GM13977 (cell line): ENCODE data around the gene GSTA5.
A peak's percentile ranks its signal among the peaks of the same experiment; 100 is the strongest.
"Not testable (repeated sequence)": the region's sequence is repeated elsewhere in the genome, so short reads cannot be mapped to it uniquely, and the experiment has no call there.

ENCODE experiments used
- DNase-seq: peaks from one replicate; pipeline ENCODE4 v3.0.0; 2012; ENCODE audit warnings: low spot score
- CTCF ChIP-seq: IDR thresholded peaks from 2 replicates; pipeline ENCODE4 v1.5.1; 2012; ENCODE audit warnings: mild to moderate bottlenecking, control low read depth; ENCODE audit not compliant: insufficient read depth; ENCODE audit errors: extremely low read depth, missing control alignments
- in situ Hi-C: fragments of 300-500 bp; cut with MboI; formaldehyde crosslinking; loops from one replicate; pipeline ENCODE4 v1.12.0; 2022; ENCODE audit warnings: low sequenced_read_pairs, low pct_unique_long_range_greater_than_20kb, mixed read lengths, inconsistent platforms; ENCODE audit not compliant: unreplicated experiment

The GSTA5 gene

DNA sequence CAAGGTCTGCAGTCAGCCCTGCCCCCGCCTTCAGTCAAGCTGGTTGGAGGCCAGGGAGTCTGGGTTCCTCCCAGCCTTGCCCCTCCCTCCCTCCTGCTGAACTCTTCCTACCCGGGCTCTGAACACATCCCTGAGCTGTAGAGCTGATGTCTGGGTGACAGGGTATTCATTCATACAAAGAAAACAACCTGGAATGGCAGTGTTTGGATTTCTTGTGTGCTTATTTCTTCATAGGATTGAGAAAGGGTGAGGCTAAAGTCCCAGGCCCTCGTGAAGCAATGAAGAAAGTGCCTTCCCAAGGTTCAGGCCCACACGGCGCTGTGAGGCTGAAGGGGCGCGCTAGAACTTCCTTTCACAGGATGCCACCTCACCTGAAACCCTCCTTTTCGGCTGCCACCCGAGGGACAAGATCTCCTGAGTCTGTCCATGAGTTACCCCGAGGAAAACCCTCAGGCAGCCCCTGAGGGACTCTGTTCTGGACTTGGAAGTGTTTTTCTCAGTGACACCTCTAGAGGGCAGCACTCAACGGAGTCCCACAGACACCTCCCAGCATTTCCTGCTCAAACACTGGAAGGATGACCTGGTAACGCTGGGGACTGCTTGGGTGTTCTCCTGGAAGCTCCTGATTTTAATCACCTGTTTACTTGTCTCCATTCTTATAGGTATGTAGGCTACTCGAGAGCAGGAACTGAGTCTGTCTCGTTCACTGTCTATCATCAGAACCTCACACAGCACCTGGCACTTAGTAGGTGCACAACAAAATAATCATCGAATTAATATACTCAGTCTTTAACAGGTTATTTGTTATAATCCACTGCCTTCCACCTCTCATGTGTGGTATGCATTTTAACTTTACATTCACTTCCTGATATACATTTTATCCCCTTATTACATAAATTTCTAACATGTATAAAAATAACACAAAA, 25.2 kb downstream of the GSTA5 start:
- in situ Hi-C loops, result no loop called here
- peak; percentile 59 for TF ChIP-seq CTCF
- peak; percentile 56 for DNase-seq

DNA sequence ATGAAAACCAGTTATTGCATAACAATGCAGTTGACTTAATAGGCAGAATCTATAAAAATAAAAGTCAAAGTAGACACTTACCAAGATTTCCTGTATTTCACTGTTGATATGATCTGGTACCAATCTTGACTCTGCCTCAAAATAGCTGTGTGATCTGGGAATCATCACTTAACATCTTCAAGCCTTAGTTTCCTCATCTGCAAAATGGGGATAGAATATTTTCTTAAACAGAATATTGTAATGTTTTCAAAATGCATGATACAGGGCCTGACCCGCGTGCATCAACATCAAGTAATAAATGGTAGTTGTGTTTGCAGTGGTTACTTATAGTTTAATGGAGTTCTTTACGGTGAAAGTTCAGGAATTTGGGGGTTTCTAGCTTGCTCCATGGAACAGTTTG, 26.1 kb downstream of the GSTA5 start:
- DNase-seq, in situ Hi-C loops: not testable (repeated sequence)

DNA sequence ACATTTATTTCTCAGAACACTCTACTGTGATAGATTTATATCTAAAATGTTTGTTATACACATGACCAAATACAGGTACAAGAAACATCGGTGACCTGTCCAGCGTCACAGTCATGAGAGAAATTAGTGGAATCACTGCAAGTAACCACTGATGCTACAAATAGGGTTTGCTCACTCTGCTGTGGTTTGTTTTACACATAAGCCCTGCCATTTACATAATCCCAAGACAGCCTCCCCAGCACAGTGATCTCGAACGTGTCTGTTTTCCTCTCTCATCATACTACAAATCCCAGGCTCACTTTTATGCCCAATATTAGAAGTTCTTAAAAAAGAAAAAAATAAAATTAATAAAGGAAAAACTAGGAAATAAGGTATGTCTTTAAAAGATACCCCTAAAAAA, 30.8 kb downstream of the GSTA5 start:
- in situ Hi-C loops, DNase-seq: not testable (repeated sequence)

- in situ Hi-C loops, result no loop called here
- TF ChIP-seq CTCF, result no peak
- no peak for DNase-seq
These were observed 32.0 kb downstream of the GSTA5 start for GRCh38 chr6:52808660-52809059.

DNA sequence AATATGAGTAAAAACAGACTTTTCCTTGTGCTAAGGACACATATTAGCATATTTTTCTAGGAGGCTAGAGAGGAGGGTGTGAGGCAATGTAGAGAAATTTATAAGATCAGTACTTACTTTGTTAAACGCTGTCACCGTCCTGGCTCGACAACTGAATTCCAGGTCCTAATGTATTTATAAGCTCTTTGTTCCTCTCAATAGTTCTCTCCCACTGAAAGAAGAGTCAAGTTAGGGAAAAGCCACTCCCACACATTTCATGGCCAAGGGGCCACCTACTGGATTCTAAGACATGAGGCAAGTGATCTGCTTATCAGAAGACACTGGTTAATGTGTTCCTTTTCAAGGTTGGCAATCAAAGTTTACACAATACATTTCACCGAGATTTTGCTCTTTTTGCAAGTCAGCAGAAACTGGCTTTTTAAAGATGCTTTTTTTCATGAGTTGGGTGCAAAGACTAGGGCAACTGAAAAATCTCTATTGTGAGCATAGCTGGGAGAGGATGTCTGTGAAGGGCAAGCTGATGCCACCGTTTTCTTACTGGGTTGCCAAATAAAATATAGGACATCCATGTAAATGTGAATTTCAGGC, 36.9 kb downstream of the GSTA5 start, which contains the start of gene GSTA1:
Gene GSTA1, minus strand, starts transcription at position 149 of the 588 bp plus-strand sequence. CDS start 4,549 bp downstream, outside the sequence.
- in situ Hi-C loops, result not testable (repeated sequence)

DNA sequence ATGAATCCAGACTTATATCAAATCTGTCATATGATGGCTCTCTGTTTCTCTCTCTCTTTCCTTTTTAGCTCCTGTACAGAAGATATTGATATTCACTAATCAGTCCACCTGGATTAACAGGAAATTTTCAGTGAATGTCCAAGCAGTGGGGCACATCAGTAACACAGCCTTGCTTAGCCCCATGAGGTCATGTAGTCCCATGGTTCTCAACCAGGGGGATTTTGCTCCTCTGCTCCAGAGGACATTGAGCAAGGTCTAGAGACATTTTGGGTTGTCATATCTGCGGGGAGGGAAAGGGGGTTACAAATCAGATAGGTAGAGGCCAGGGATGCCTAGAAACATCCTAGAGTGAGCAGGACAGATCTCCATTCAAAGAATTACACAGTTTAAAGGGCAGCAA, 37.8 kb downstream of the GSTA5 start:
- no peak for TF ChIP-seq CTCF
- in situ Hi-C loops, result no loop called here
- no peak for DNase-seq

More for the DNA sequence above, 36.9 kb downstream of the GSTA5 start, which contains the start of gene GSTA1:
- not testable (repeated sequence) for DNase-seq

DNA sequence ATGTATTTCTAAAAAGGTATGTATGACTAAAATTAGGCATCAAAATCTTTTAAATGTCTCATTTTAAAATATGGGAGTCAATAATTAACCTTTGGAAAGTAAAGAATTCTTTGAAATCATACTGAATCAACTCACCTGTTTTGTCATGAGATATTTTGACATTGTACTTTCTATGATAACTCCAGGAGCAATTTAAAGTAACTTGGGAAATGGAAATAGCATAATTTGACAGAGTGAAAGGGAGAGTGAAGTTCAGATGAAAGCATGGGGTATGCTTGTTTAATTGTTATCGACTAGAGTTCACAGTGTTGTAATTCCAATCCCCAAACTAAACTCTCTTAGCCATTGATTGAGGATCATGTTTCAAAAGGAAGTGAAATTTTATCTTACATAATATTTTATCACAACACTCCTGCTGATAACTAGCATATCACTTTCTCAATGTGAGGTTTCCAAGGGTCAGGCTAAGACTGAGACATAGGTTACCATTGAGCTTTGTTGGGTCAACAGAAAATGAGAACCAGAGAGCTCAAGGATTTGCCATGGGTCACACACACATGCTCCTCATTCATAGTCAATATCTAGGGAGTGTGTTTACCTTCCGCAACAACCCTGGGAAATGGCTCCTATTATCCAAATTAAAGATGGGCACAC, 39.3 kb downstream of the GSTA5 start:
- no peak for TF ChIP-seq CTCF
- in situ Hi-C loops, result no loop called here
- no peak for DNase-seq

GRCh38 chr6:52799272-52799671, 41.3 kb downstream of the GSTA5 start:
- DNase-seq, in situ Hi-C loops: not testable (repeated sequence)

- DNase-seq, in situ Hi-C loops: not testable (repeated sequence)
These were observed 46.2 kb downstream of the GSTA5 start for GRCh38 chr6:52794366-52794765.
